AG04450 (cell line): ENCODE results near the gene CSF1. TPM values are rescaled to one million over a fixed set of nuclear protein-coding genes. Genes with fewer than 3 reads are reported as not detected.

ENCODE experiments used
- CTCF ChIA-PET: fragments of 300-600, 350-600 bp; formaldehyde crosslinking; extraction: SDS; loops from one replicate; lab custom pipeline; 2022; ENCODE audit warnings: antibody characterized with exemption, inconsistent platforms; lab: Charles Lee
- POLR2A ChIA-PET: fragments of 350-600 bp; formaldehyde crosslinking; extraction: SDS; loops from one replicate; lab custom pipeline; 2021; ENCODE audit warnings: antibody characterized with exemption, inconsistent platforms; lab: Yijun Ruan, JAX
- DNase-seq: peaks from one replicate; pipeline ENCODE4 v3.0.0-alpha.2; 2011; ENCODE audit warnings: low read depth, low spot score
- H3K27ac ChIP-seq: one replicate; pipeline ENCODE4 v1.5.1; 2012; ENCODE audit warnings: low read depth, low read length, control low read depth
- H3K27me3 ChIP-seq: one replicate; pipeline ENCODE4 v1.6.0; 2012; ENCODE audit warnings: low read length; ENCODE audit not compliant: control insufficient read depth, insufficient read depth
- H3K4me3 ChIP-seq: 2 replicates; pipeline ENCODE4 v1.5.1; 2011; ENCODE audit warnings: mild to moderate bottlenecking, low read depth, low read length, control low read depth
- H3K9me3 ChIP-seq: 2 replicates; pipeline ENCODE4 v1.5.1; 2012; ENCODE audit warnings: low read length; ENCODE audit not compliant: control insufficient read depth, insufficient read depth
- polyA plus RNA-seq: library from polyadenylated mRNA; depleted of rRNA; stranded (reverse); fragments of >200 nt; gene quantifications from 2 replicates; pipeline ENCODE4 v1.2.3, GENCODE V29; 2011
- TF ChIP-seq, protein P1 (sequence below): IDR thresholded peaks from 2 replicates; pipeline ENCODE4 v1.5.1; 2011; ENCODE audit warnings: low read depth, low read length, control low read depth, inconsistent platforms

Gene CSF1
- polyA plus RNA-seq, 1 experiment = 84.1 TPM

DNA sequence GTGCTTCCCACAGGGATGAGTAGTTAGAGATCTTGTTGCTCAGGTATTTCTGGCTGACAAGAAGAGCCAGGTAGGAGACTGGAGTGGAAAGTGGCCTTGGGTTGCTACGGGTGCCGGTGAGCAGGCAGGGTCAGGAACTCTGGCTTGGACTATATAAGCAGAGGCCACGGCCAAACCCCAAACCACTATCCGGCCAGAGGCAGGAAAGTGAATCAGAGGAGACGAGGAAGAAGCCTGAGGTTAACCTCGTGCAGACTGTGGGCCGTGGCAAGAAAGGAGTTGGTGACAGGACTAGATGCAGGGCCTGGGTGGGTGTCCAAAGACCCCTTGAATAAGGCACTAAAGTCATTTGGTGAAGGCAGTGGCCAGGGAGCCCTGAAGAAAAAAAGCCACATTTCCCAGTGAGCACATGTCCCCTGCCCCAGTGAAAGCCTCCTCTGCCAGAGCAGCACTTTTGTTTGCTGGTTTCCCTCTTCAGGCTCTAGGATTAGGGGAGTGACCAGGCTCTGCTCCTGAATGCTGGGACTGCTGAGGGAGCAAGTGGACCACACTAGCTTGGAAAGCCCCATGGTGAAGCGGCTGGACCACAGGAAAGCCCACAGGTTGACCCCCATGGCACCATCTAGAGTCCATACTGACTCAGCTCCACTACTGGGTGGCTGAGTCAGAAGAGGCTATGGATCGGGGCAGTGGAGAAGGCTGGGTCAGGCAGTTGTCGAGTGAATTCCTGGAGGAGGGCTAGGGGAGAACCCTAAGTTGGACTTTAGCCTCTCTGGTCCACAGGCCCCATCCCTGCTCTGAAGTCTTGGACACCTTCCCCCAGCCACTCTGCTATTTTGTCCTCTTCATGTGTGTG is 23.4 kb downstream of the CSF1 start:
- TF ChIP-seq, protein P1, sequence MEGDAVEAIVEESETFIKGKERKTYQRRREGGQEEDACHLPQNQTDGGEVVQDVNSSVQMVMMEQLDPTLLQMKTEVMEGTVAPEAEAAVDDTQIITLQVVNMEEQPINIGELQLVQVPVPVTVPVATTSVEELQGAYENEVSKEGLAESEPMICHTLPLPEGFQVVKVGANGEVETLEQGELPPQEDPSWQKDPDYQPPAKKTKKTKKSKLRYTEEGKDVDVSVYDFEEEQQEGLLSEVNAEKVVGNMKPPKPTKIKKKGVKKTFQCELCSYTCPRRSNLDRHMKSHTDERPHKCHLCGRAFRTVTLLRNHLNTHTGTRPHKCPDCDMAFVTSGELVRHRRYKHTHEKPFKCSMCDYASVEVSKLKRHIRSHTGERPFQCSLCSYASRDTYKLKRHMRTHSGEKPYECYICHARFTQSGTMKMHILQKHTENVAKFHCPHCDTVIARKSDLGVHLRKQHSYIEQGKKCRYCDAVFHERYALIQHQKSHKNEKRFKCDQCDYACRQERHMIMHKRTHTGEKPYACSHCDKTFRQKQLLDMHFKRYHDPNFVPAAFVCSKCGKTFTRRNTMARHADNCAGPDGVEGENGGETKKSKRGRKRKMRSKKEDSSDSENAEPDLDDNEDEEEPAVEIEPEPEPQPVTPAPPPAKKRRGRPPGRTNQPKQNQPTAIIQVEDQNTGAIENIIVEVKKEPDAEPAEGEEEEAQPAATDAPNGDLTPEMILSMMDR = no peak; the same call in 1 of the 2 replicates
- H3K27me3 ChIP-seq = no peaks in the 10 kb centered on the region
- no peak for DNase-seq
- H3K9me3 ChIP-seq = peaks cover 7% of the 10 kb centered on the region; the same call in 1 of the 2 replicates
- peak overlapping the region; percentile 65 for H3K27ac ChIP-seq
- CTCF ChIA-PET = no interaction called here
- POLR2A ChIA-PET = no interaction called here
- no peak overlapping the region for H3K4me3 ChIP-seq

DNA sequence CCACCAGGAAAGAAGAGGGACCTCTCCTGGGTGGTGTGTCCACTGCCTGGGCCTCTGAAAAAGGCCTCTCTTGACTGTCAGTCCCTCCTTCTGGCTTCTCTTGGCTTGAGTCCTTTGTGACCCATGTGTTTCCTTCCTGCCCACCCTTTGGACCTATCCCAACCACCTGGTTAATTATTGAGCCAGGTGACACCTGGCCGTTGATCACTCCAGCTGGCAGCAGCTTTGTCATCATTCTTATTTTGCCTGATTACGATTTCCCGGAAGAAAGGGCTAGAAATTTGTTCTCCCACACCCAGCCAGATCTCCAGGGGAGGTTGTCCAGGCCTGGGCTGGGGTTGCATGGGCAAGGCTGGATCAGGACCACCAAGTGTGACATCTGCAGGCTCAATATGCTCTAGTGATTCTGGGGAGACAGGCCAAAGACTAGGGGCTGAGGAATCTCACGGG is 24.8 kb downstream of the CSF1 start:
- Histone ChIP-seq H3K27ac (no peak overlapping the region), H3K9me3 (peaks cover 7% of the 10 kb centered on the region; the same call in 1 of the 2 replicates), H3K4me3 (no peak overlapping the region), H3K27me3 (no peaks in the 10 kb centered on the region)
- CTCF ChIA-PET = interaction anchor here (1.5 kb wide), 1 partner anchor 48 kb away, joined by 5 read pairs; no protein-coding TSS in a partner anchor
- TF ChIP-seq, protein P1 = no peak
- POLR2A ChIA-PET = no interaction called here
- no peak for DNase-seq

DNA sequence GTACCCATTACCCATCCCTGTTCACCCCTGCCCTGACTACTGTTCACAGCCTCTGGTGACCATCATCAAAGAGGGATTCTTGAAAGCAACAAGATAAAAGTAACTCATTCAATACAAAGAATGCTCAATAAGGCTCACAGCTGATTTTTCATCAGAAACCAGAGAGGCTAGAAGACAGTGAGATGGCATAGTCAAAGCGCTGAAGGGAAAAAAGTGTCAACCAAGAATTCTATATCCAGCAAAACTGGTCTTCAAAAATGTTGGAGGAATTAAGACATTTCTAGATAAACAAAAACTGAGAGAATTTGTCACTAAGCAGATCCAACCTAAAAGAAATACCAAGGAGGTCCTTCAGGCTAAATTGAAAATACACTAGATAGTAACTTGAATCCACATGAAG is 27.1 kb downstream of the CSF1 start:
- Histone ChIP-seq H3K4me3 (no peak overlapping the region), H3K27ac (no peak overlapping the region), H3K9me3 (peaks cover 7% of the 10 kb centered on the region; the same call in 1 of the 2 replicates), H3K27me3 (no peaks in the 10 kb centered on the region)
- TF ChIP-seq, protein P1 = no peak
- ChIA-PET CTCF (no interaction called here), POLR2A (no interaction called here)
- no peak for DNase-seq

DNA sequence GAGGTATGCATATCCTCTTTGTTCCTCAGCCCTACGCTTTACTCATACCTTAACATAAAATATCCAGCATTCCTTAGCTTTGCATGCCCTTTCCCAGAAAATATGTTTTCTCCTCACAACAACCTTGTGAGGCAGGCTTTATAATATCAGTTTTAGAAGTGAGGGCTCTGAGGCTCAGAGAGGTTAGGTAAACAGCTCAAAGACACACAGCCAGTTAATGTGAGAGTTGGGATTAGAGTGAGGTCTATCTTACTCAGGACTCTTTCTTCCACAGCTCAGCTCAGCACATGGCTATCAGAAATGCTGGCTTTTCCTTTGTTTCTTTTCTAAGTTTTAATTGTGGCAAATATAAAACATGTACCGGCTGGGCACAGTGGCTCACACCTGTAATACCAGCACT is 27.9 kb downstream of the CSF1 start:
- TF ChIP-seq, protein P1 = no peak
- peaks cover 7% of the 10 kb centered on the region; the same call in 1 of the 2 replicates for H3K9me3 ChIP-seq
- POLR2A ChIA-PET = no interaction called here
- no peak overlapping the region for H3K27ac ChIP-seq
- DNase-seq = no peak
- no peak overlapping the region for H3K4me3 ChIP-seq
- no peaks in the 10 kb centered on the region for H3K27me3 ChIP-seq
- CTCF ChIA-PET = interaction anchor here (0.6 kb wide), 1 partner anchor 79 kb away, joined by 3 read pairs; no protein-coding TSS in a partner anchor

DNA sequence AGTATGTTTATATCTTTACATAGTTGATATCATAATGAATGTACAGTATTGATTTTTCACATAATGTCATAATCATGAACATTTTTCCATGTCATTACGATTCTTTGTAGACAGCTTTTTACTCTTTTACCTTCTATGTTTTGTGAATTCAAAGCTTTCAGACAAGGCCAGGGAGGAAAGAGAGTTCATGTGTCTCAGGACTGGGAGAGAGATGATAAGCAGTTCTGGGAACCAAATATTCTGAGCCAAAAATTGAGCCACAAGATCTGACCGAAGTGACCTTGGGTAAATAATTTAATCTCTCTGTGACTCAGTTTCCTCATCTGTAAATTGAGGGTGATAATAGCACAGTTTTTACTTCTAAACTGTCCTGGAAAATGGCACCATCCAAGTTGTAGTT is 31.8 kb downstream of the CSF1 start:
- Histone ChIP-seq H3K9me3 (peaks cover 5% of the 10 kb centered on the region; the same call in 1 of the 2 replicates), H3K27me3 (no peaks in the 10 kb centered on the region), H3K27ac (no peak overlapping the region), H3K4me3 (no peak overlapping the region)
- CTCF ChIA-PET = interaction anchor here (0.6 kb wide), 1 partner anchor 18 kb away, joined by 3 read pairs; no protein-coding TSS in a partner anchor
- no peak for DNase-seq
- POLR2A ChIA-PET = no interaction called here
- TF ChIP-seq, protein P1 = no peak
